Measurements from ENCODE around the gene SIGLEC12. TPM values are rescaled to one million over a fixed set of nuclear protein-coding genes. Genes with fewer than 3 reads are reported as not detected.

Gene SIGLEC12
- total RNA-seq, 1 donor from 2014 or later, result 0.11 TPM

DNA sequence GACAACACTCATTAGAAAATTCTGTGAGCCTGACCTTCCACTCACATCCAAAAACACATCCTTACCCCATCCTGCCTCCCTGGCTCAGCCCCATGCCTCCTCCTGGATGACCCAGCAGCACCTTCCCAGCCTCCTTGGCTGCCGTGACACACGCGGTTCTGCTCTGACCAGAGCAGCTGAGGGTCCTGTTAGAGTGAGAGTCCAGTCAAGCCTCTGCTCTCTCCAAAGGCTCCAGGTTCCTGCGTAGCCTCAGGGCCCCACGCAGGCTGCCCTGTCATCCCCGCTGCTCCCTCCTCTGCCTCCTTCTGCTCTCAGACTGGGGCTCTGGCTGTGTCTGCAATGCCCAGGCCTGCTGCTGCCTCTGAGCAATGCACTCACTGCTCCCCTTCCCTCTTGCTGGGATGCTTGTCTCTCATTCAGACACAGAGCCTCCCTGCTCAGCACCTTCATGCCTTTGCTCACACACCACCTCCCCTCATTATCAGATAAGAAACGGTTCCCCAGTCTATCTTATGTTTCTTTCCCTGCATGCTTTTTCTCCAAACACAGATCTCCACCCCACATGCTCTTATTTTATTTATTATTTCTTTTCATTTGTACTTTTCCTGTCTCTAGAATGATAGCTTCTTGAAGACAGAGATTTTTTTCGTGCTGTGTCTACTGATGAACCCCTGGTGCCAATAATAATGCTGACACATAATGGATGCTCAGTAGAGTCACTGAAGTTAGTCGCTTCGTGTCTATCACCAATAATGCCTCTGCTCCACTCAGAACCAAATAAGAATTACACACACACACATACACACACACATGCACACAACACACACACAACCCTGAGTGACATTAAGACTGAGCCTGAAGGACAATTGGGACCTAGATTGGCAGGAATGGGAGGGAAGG is 40.1 kb upstream of the SIGLEC12 start:
- Histone ChIP-seq H3K4me3 (no peak overlapping the region), H3K4me1 (no peaks in the 10 kb centered on the region), H3K27ac (replicated peaks) (no peak overlapping the region), H3K27me3 (ENCODE audit: low read depth) (peaks cover 94% of the 10 kb centered on the region), H3K36me3 (no peaks in the 10 kb centered on the region), H3K9me3 (replicated peaks) (no peaks in the 10 kb centered on the region)
- no peak for TF ChIP-seq CTCF (IDR thresholded peaks at IDR 0.05; ENCODE audit: borderline replicate concordance)
- no peak for DNase-seq
- intact Hi-C loops (cut with micrococcal nuclease), result no loop called here

DNA sequence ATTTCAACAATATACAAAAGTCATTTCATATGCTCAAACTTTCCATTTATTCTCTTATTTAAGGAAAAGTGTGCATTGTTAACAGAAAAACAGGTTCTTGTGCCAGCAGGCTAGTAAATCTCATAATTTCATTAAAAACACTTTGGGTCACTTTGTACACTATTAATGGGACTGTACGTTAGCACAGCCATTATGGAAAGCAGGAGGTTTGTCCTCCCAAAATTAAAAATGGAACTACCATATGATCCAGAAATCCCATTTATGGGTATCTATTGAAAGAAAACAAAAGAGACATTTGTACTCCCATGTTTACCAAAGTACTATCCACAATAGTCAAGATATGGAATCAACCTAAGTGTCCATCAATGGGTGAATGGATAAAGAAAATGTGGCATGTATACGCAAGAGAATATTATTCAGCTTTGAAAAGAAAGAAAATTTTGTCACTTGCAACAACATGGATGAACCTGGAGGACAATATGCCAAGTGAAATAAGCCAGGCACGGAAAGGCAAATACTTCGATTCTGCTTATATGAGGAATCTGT is 38.3 kb upstream of the SIGLEC12 start:
- TF ChIP-seq CTCF (IDR thresholded peaks at IDR 0.05; ENCODE audit: borderline replicate concordance), result no peak
- Histone ChIP-seq H3K27ac (replicated peaks) (no peak overlapping the region), H3K4me3 (no peak overlapping the region), H3K9me3 (replicated peaks) (peaks cover 12% of the 10 kb centered on the region), H3K27me3 (ENCODE audit: low read depth) (peaks cover 87% of the 10 kb centered on the region), H3K36me3 (no peaks in the 10 kb centered on the region), H3K4me1 (no peaks in the 10 kb centered on the region)
- no peak for DNase-seq
- intact Hi-C loops (cut with micrococcal nuclease), result no loop called here

- no peak overlapping the region for H3K27ac ChIP-seq (replicated peaks)
- peaks cover 12% of the 10 kb centered on the region for H3K9me3 ChIP-seq (replicated peaks)
- no peaks in the 10 kb centered on the region for H3K36me3 ChIP-seq
- intact Hi-C loops (cut with micrococcal nuclease), result no loop called here
- H3K4me3 ChIP-seq, result no peak overlapping the region
- no peak for TF ChIP-seq CTCF (IDR thresholded peaks at IDR 0.05; ENCODE audit: borderline replicate concordance)
- DNase-seq, result no peak
- H3K4me1 ChIP-seq, result no peaks in the 10 kb centered on the region
- H3K27me3 ChIP-seq (ENCODE audit: low read depth), result peaks cover 91% of the 10 kb centered on the region
Measured at GRCh38 chr19:51535535-51535934, 33.9 kb upstream of the SIGLEC12 start.

DNA sequence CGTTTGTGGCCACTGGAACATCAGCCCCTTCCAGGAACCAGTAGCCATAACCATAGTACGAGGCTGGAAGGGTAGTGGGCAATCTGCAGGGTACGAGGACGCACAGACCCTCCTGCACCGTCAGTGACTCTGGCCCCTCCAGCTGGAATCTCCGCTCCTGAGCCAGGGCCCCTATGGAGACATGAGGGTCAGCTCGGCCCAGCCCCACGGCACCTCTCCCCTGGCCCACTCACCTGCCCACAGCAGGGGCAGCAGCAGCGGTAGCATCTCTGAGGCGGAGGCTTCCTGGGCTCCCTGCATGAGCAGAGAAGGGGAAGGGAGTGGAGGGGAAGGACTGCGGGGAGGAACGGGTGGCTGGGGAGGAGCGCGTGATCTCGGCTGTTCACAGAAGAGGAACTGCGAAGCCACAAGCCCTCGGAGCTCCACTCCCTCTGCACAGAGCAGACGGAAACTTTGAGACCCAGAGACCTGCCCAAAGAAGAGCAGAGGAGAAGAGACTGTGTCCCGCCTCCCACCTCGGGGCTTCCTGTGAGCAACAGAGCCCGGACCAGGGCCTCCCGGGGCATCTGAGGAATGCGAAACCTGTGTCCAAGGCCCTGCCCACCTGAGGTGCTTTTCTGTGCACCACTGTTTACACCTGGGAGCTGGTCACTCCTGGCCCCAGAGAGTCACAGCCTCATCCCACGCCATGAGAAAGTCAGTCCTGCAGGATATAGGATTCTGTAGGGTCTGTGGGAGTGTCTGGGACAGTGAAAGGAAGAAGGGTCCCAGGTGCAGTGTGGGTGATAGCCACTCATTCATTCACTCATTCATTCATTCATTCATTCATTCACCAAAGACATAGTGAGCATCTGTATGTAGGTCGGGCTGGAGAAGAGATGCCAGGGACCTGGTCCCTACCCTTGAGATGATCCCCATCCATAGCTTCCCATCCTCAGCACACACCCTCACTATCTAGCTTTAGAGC is 30.0 kb upstream of the SIGLEC12 start, which contains the start of gene SIGLEC6:
Gene SIGLEC6 (minus strand): TSS at position 322 of the 967 bp plus-strand sequence. CDS start 22 bp downstream, at position 300.
- H3K27me3 ChIP-seq (ENCODE audit: low read depth), result peaks cover 81% of the 10 kb centered on the region
- intact Hi-C loops (cut with micrococcal nuclease), result no loop called here
- peaks cover 12% of the 10 kb centered on the region for H3K9me3 ChIP-seq (replicated peaks)
- peak; percentile 47 for DNase-seq
- no peaks in the 10 kb centered on the region for H3K36me3 ChIP-seq
- H3K4me1 ChIP-seq, result no peaks in the 10 kb centered on the region
- no peak for TF ChIP-seq CTCF (IDR thresholded peaks at IDR 0.05; ENCODE audit: borderline replicate concordance)
- H3K27ac ChIP-seq (replicated peaks), result no peak within 1 kb of the TSS
- H3K4me3 ChIP-seq, result no peak within 1 kb of the TSS

DNA sequence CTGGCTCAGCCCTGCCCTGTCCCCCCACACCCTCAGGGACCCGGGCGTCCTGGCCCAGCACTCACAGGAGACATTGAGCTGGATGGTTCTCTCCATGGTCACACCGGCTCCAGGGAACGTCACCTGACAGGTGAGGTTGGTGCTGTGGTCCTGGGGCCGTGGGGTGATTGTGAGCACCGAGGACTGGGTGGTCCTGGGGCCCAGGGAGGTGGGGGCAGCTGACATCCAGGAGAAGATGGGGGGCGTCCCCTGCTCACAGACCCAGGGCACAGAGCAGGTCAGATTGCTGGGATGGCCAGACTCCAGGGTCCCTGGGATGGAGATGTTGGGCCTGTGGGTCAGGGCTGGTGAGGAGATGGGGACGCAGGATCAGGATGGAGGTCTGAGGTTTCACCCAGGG is 29.0 kb upstream of the SIGLEC12 start:
- H3K9me3 ChIP-seq (replicated peaks), result peaks cover 4% of the 10 kb centered on the region
- H3K27ac ChIP-seq (replicated peaks), result no peak overlapping the region
- no peaks in the 10 kb centered on the region for H3K4me1 ChIP-seq
- H3K36me3 ChIP-seq, result no peaks in the 10 kb centered on the region
- TF ChIP-seq CTCF (IDR thresholded peaks at IDR 0.05; ENCODE audit: borderline replicate concordance), result no peak
- DNase-seq, result no peak
- H3K4me3 ChIP-seq, result no peak overlapping the region
- intact Hi-C loops (cut with micrococcal nuclease), result no loop called here
- peaks cover 84% of the 10 kb centered on the region for H3K27me3 ChIP-seq (ENCODE audit: low read depth)

Data from left ventricle myocardium inferior (tissue), 1 donor.